Measurements from ENCODE around the gene NUMB. TPM values are rescaled to one million over a fixed set of nuclear protein-coding genes. Genes with fewer than 3 reads are reported as not detected.

Gene NUMB
- total and polyA plus RNA-seq, 2 of the 13 experiments (the other 11 are each of a cell fraction or from before 2014, with no cell fraction given), result 20.3 to 71.1 TPM

DNA sequence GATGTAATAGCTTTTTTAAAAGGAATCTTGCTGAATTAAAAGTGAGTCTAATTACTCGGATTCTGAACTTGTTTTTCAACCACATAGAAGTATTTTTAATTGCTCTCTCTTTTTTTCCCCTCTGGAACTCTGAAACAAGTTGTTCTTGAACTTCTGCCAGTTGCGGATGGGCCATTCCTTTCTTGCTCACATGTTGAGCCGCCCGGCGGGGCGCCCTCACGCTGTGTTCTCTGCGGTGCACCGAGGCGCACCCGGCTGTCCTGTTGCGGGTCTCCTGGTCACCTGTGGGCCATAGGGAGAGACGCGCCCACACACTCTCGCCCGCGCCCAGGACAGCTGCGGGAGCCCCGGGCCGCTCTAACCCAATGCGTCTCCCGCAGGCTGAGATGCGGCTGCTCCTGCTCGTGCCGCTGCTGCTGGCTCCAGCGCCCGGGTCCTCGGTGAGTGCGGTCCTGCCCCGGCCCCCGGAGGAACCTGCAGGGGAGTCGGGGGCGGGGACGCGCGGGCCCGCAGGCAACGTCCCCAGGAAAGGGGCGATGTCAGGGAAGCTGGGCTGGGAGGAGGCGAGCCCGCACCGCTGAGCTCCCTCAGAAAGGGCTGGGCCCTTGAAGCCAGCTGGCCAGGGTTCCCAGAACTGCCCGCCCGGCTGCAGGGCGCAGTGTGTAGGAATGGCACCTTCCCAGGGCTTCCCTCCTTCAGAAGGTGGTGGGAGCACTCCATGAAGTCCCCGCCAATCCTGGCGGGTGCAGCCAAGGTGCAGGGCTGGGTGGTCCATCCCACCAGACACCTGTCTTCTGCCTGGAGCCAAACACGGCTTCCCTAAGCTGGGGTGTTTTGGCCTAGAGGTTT, 218.7 kb downstream of the NUMB start:
- POLR2A ChIA-PET, result no interaction called here
- no peak for FAIRE-seq
- no peak overlapping the region for H3K4me2 ChIP-seq (ENCODE audit: low read depth, low read length)

More for the DNA sequence above, 218.7 kb downstream of the NUMB start:
- no peak overlapping the region for H3K9ac ChIP-seq (ENCODE audit: insufficient read depth, low read depth, low read length)
- no peak overlapping the region for H2AFZ ChIP-seq (ENCODE audit: low read length)
- CTCF ChIA-PET (ENCODE audit: low intra/inter-chr PET ratio, low total read pairs), result no interaction called here
- H3K27ac ChIP-seq (ENCODE audit: extremely low read length, insufficient read depth, low read length), result no peak overlapping the region
- in situ Hi-C loops (cut with HindIII; ENCODE audit: extremely low pct_ligation_motif_present, low pct_unique_long_range_greater_than_20kb), result no loop called here
- ATAC-seq, result no peak
- BruUV-seq (replicated peaks), result no TSS peak
- no peaks in the 10 kb centered on the region for H3K79me2 ChIP-seq (ENCODE audit: insufficient read depth, low read length)
- no peaks in the 10 kb centered on the region for H3K9me3 ChIP-seq (ENCODE audit: low read length)
- TF ChIP-seq, protein P1, sequence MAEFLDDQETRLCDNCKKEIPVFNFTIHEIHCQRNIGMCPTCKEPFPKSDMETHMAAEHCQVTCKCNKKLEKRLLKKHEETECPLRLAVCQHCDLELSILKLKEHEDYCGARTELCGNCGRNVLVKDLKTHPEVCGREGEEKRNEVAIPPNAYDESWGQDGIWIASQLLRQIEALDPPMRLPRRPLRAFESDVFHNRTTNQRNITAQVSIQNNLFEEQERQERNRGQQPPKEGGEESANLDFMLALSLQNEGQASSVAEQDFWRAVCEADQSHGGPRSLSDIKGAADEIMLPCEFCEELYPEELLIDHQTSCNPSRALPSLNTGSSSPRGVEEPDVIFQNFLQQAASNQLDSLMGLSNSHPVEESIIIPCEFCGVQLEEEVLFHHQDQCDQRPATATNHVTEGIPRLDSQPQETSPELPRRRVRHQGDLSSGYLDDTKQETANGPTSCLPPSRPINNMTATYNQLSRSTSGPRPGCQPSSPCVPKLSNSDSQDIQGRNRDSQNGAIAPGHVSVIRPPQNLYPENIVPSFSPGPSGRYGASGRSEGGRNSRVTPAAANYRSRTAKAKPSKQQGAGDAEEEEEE (CRISPR knock-in tag; IDR thresholded peaks at IDR 0.05; ENCODE audit: borderline replicate concordance), result no peak
- TF ChIP-seq ARHGAP35 (CRISPR knock-in tag; IDR thresholded peaks at IDR 0.05; ENCODE audit: borderline replicate concordance) (no peak), ZNF672 (CRISPR knock-in tag; IDR thresholded peaks at IDR 0.05) (no peak), JUND (CRISPR knock-in tag; IDR thresholded peaks at IDR 0.05) (no peak), REST (IDR thresholded peaks at IDR 0.05; ENCODE audit: borderline replicate concordance in 1 of 2, low read depth in 1 of 2, low read length in 2 of 2) (no peak), TMF1 (CRISPR knock-in tag; IDR thresholded peaks at IDR 0.05; ENCODE audit: low read depth) (no peak)
- H3K4me3 ChIP-seq (replicated peaks in 1 of 3; ENCODE audit: insufficient read depth in 1 of 3, low read depth in 2 of 3, low read length in 3 of 3), result no peak overlapping the region
- DNase-seq (ENCODE audit: low spot score), result no peak
- no peaks in the 10 kb centered on the region for H3K36me3 ChIP-seq (replicated peaks in 1 of 2; ENCODE audit: control insufficient read depth in 1 of 2, insufficient read depth in 2 of 2, low read length in 2 of 2)
- peaks cover 24% of the 10 kb centered on the region for H3K4me1 ChIP-seq (ENCODE audit: insufficient read depth, low read length)
- H3K27me3 ChIP-seq (ENCODE audit: control insufficient read depth in 1 of 2, insufficient read depth in 2 of 2, low read length in 2 of 2), result peaks cover 16 to 75% of the 10 kb centered on the region in 2 experiments
- no peaks in the 10 kb centered on the region for H4K20me1 ChIP-seq (ENCODE audit: insufficient read depth, low read length)
- intact Hi-C loops (cut with micrococcal nuclease; ENCODE audit: unreplicated experiment), result loop anchor here (10.0 kb wide), 1 partner anchor 45 kb away; no protein-coding TSS in a partner anchor
- WGBS (ENCODE audit: low lambda C conversion rate), result 68% methylated on average over 32 of the region's 48 CpGs
